Tibial nerve (tissue), 3 donors: ENCODE measurements around the gene HDAC5.

Experiments used
- POLR2A ChIP-seq, 2 donors: fragments of 450-650 bp; IDR thresholded peaks; one replicate each; pipeline ENCODE4 v1.6.1; 2017; ENCODE audit warnings: antibody characterized with exemption in 2 of 2, mild to moderate bottlenecking in 2 of 2, moderate library complexity in 2 of 2
- TF ChIP-seq, protein P1 (sequence below), 5 experiments: fragments of 200-600 bp in 3 of 5; fragments of 450-650 bp in 2 of 5; sonication (generic) in 3 of 5; IDR thresholded peaks; one replicate each; pipeline ENCODE4 v1.5.1; 2016 to 2019; ENCODE audit warnings: antibody characterized with exemption in 5 of 5, mild to moderate bottlenecking in 3 of 5, moderate library complexity in 2 of 5

DNA sequence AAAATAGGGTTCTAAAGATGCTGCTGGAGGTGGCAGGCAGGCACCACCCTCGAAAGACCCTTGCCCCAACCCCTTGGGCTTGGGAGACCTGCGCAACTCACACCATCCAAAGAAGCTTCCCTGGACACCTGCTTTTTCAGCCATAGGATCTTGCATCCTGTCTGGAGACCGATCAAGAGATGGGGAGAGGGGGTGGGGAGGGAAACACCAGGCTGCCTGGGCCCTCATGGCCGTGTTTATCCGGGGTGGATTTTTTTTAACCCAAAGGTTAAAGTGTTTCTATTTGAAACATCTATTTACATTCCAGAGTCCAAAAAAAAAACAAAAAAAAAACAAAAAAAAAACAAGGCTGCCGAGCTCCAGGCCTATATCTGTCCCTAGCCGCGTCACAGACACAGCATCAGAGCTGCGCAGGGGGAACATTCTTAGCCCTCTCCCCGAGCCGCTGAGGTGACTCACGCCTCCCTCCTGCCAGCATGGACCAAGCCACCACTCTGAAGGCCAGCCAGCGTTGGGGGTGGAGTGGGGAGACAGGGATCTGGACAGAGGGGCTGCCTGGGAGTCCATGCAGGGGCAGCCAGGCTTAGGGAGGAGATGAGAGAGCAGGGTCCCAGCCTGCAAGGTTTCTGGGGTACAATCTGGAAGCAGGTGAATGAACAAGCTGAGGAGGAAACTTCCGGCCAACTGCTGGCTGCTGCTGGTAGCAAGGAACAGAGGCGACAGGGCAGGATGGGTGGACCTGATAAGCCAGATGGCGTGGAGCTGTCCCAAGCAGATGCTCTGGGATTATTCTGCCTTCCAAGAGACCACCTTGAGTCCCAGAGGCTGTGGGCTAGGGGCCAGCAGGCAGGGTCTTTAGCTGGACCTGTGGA is 14.8 kb downstream of the HDAC5 start:
- TF ChIP-seq POLR2A (IDR thresholded peaks at IDR 0.05): no peak
- TF ChIP-seq, protein P1, sequence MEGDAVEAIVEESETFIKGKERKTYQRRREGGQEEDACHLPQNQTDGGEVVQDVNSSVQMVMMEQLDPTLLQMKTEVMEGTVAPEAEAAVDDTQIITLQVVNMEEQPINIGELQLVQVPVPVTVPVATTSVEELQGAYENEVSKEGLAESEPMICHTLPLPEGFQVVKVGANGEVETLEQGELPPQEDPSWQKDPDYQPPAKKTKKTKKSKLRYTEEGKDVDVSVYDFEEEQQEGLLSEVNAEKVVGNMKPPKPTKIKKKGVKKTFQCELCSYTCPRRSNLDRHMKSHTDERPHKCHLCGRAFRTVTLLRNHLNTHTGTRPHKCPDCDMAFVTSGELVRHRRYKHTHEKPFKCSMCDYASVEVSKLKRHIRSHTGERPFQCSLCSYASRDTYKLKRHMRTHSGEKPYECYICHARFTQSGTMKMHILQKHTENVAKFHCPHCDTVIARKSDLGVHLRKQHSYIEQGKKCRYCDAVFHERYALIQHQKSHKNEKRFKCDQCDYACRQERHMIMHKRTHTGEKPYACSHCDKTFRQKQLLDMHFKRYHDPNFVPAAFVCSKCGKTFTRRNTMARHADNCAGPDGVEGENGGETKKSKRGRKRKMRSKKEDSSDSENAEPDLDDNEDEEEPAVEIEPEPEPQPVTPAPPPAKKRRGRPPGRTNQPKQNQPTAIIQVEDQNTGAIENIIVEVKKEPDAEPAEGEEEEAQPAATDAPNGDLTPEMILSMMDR (IDR thresholded peaks at IDR 0.05): no peak
